HepG2 (cell line): ENCODE measurements around the gene RNASE11. TPM values are rescaled to one million over a fixed set of nuclear protein-coding genes. Genes with fewer than 3 reads are reported as not detected.

ENCODE experiments used
- CCAR2 ChIP-seq: fragments of 200-400 bp; formaldehyde crosslinking; optimal IDR thresholded peaks from 2 replicates; pipeline ENCODE3; 2018; ENCODE audit warnings: low read depth, mild to moderate bottlenecking, low read length, moderate library complexity
- ZBTB1 ChIP-seq: sonication (generic); formaldehyde crosslinking; IDR thresholded peaks from 2 replicates; pipeline ENCODE4 v1.4.0; 2020; ENCODE audit warnings: missing genetic modification reagents, borderline replicate concordance
- ZNF816 ChIP-seq: sonication (generic); formaldehyde crosslinking; IDR thresholded peaks from 2 replicates; pipeline ENCODE4 v1.8.0; 2022; ENCODE audit warnings: missing genetic modification reagents, mild to moderate bottlenecking, borderline replicate concordance
- polyA plus RNA-seq, 8 experiments: library from polyadenylated mRNA; depleted of rRNA in 3 of 8; stranded (reverse) in 7 of 8; unstranded in 1 of 8; fragments of >200 nt; fragmentation: Illumina TruSeq in 4 of 8; extraction: Trizol in 4 of 8; gene quantifications; 2 replicates each; pipeline versions ENCODE4 v1.2.1 to v1.2.3, GENCODE V29; 2011 to 2016; ENCODE audit warnings: low read depth in 4 of 8, missing spikeins in 1 of 8, mixed read lengths in 1 of 8; ENCODE audit not compliant: insufficient read depth in 1 of 8
- total RNA-seq, 5 experiments: library from RNA; depleted of rRNA; stranded (reverse); fragments of >200 nt; fragmentation: Illumina TruSeq; extraction: Trizol; gene quantifications; 2 replicates each; pipeline ENCODE4 v1.2.3, GENCODE V29; 2016; ENCODE audit warnings: low read depth in 1 of 5
- TF ChIP-seq, protein P1 (sequence below): IDR thresholded peaks from 2 replicates; pipeline ENCODE4 v1.4.0; 2020; ENCODE audit warnings: mild to moderate bottlenecking, missing genetic modification reagents
- TF ChIP-seq, protein P2 (sequence below): sonication (generic); formaldehyde crosslinking; IDR thresholded peaks from 2 replicates; pipeline ENCODE4 v1.8.0; 2023; ENCODE audit warnings: mild to moderate bottlenecking, missing genetic modification reagents
- TF ChIP-seq, protein P3 (sequence below): sonication (generic); formaldehyde crosslinking; IDR thresholded peaks from 2 replicates; pipeline ENCODE4 v1.4.0; 2020; ENCODE audit warnings: missing genetic modification reagents

RNASE11 gene
- total and polyA plus RNA-seq, 2 of the 13 experiments (the other 11 are each of a cell fraction or from before 2014, with no cell fraction given), result not detected

DNA sequence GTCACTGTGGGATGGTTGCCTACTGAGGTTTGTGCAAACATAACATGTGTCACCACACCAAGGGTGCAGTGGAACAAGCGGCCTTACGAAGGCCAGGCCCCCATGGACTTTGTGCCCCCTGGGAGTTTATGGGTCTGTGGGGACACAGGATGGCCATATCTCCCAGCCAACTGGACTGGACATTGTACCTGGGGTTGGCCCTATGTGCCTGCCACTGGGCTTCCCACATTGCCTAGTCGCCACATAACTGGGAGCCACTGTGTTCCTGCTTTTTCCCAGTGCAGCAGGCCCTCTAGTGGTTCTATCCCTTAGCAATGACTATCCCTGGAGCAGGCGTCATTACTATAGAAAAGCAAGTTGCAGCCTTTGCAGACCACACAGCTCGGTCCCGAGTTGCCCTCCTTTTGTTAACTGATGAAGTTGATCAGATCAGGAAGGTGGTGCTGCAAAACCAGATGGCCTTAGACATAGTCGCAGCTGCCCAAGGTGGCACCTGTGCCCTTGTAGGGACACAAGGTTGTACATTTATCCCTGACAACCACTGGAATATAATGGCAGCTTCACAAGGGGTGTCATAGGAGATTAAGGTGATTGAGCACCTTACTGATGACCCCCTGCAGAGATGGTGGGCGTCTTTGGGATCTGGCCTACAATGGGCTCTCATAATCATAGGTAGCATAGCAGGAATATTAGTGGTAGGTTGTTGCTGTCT is 18.5 kb upstream of the RNASE11 start (continued):
- TF ChIP-seq, protein P1, sequence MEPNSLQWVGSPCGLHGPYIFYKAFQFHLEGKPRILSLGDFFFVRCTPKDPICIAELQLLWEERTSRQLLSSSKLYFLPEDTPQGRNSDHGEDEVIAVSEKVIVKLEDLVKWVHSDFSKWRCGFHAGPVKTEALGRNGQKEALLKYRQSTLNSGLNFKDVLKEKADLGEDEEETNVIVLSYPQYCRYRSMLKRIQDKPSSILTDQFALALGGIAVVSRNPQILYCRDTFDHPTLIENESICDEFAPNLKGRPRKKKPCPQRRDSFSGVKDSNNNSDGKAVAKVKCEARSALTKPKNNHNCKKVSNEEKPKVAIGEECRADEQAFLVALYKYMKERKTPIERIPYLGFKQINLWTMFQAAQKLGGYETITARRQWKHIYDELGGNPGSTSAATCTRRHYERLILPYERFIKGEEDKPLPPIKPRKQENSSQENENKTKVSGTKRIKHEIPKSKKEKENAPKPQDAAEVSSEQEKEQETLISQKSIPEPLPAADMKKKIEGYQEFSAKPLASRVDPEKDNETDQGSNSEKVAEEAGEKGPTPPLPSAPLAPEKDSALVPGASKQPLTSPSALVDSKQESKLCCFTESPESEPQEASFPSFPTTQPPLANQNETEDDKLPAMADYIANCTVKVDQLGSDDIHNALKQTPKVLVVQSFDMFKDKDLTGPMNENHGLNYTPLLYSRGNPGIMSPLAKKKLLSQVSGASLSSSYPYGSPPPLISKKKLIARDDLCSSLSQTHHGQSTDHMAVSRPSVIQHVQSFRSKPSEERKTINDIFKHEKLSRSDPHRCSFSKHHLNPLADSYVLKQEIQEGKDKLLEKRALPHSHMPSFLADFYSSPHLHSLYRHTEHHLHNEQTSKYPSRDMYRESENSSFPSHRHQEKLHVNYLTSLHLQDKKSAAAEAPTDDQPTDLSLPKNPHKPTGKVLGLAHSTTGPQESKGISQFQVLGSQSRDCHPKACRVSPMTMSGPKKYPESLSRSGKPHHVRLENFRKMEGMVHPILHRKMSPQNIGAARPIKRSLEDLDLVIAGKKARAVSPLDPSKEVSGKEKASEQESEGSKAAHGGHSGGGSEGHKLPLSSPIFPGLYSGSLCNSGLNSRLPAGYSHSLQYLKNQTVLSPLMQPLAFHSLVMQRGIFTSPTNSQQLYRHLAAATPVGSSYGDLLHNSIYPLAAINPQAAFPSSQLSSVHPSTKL, result peak; percentile 58
- TF ChIP-seq, protein P2, sequence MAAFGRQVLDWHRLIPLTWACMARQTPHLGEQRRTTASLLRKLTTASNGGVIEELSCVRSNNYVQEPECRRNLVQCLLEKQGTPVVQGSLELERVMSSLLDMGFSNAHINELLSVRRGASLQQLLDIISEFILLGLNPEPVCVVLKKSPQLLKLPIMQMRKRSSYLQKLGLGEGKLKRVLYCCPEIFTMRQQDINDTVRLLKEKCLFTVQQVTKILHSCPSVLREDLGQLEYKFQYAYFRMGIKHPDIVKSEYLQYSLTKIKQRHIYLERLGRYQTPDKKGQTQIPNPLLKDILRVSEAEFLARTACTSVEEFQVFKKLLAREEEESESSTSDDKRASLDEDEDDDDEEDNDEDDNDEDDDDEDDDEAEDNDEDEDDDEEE (CRISPR knock-in tag), result no peak
- TF ChIP-seq ZBTB1 (CRISPR knock-in tag) (no peak), ZNF816 (CRISPR knock-in tag) (no peak), CCAR2 (no peak)
- TF ChIP-seq, protein P3, sequence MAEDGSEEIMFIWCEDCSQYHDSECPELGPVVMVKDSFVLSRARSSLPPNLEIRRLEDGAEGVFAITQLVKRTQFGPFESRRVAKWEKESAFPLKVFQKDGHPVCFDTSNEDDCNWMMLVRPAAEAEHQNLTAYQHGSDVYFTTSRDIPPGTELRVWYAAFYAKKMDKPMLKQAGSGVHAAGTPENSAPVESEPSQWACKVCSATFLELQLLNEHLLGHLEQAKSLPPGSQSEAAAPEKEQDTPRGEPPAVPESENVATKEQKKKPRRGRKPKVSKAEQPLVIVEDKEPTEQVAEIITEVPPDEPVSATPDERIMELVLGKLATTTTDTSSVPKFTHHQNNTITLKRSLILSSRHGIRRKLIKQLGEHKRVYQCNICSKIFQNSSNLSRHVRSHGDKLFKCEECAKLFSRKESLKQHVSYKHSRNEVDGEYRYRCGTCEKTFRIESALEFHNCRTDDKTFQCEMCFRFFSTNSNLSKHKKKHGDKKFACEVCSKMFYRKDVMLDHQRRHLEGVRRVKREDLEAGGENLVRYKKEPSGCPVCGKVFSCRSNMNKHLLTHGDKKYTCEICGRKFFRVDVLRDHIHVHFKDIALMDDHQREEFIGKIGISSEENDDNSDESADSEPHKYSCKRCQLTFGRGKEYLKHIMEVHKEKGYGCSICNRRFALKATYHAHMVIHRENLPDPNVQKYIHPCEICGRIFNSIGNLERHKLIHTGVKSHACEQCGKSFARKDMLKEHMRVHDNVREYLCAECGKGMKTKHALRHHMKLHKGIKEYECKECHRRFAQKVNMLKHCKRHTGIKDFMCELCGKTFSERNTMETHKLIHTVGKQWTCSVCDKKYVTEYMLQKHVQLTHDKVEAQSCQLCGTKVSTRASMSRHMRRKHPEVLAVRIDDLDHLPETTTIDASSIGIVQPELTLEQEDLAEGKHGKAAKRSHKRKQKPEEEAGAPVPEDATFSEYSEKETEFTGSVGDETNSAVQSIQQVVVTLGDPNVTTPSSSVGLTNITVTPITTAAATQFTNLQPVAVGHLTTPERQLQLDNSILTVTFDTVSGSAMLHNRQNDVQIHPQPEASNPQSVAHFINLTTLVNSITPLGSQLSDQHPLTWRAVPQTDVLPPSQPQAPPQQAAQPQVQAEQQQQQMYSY (CRISPR knock-in tag), result peak; percentile 22; the same call in 1 of the 2 replicates
